Left ventricle myocardium inferior (tissue), 1 donor: Measurements from ENCODE around the gene DHRS7B. TPM values are rescaled to one million over a fixed set of nuclear protein-coding genes. Genes with fewer than 3 reads are reported as not detected.

Source experiments
- DNase-seq: peaks from one replicate; pipeline ENCODE4 v3.0.0-alpha.2; 2020
- H3K27ac ChIP-seq: fragments of 200-600 bp; replicated peaks from 2 replicates; pipeline ENCODE4 v1.8.0; 2021
- H3K27me3 ChIP-seq: fragments of 200-600 bp; 2 replicates; pipeline ENCODE4 v1.8.0; 2021; ENCODE audit warnings: low read depth
- H3K36me3 ChIP-seq: fragments of 200-600 bp; 2 replicates; pipeline ENCODE4 v1.8.0; 2021
- H3K4me1 ChIP-seq: fragments of 200-600 bp; 2 replicates; pipeline ENCODE4 v1.8.0; 2021
- H3K4me3 ChIP-seq: fragments of 200-600 bp; 2 replicates; pipeline ENCODE4 v1.8.0; 2021; ENCODE audit warnings: mild to moderate bottlenecking, moderate library complexity
- H3K9me3 ChIP-seq: fragments of 200-600 bp; replicated peaks from 2 replicates; pipeline ENCODE4 v1.8.0; 2021
- CTCF ChIP-seq: fragments of 200-600 bp; IDR thresholded peaks from 2 replicates; pipeline ENCODE4 v1.8.0; 2021; ENCODE audit warnings: antibody characterized with exemption, mild to moderate bottlenecking, borderline replicate concordance
- intact Hi-C: fragments of 100-400 bp; cut with micrococcal nuclease; formaldehyde crosslinking; loops from one replicate; pipeline ENCODE4 v1.11.0; 2022
- total RNA-seq: library from RNA; stranded (reverse); fragmentation: NEBNext Ultra II Directional; extraction: Animal tissue kit (Norgen Biotek cat#: 25700); gene quantifications from one replicate; pipeline ENCODE4 v1.2.1, GENCODE V29; 2021
- donor health status: DM: no; HTN: yes; CAD: no; lungs with severe emphysema.

Gene DHRS7B
- total RNA-seq, 1 donor from 2014 or later, result 33.4 TPM

- peaks cover 95% of the 10 kb centered on the region for H3K4me1 ChIP-seq
- intact Hi-C loops, result no loop called here
- peaks cover 21% of the 10 kb centered on the region for H3K36me3 ChIP-seq
- H3K9me3 ChIP-seq, result no peaks in the 10 kb centered on the region
- no peaks in the 10 kb centered on the region for H3K27me3 ChIP-seq
- no peak overlapping the region for H3K4me3 ChIP-seq
- no peak for TF ChIP-seq CTCF
- no peak overlapping the region for H3K27ac ChIP-seq
- DNase-seq, result no peak
These were observed 78.2 kb downstream of the DHRS7B start for GRCh38 chr17:21204935-21205334.

- intact Hi-C loops, result no loop called here
- no peaks in the 10 kb centered on the region for H3K27me3 ChIP-seq
- H3K4me1 ChIP-seq, result peaks cover 95% of the 10 kb centered on the region
- DNase-seq, result no peak
- H3K4me3 ChIP-seq, result no peak overlapping the region
- H3K36me3 ChIP-seq, result peaks cover 26% of the 10 kb centered on the region
- H3K27ac ChIP-seq, result peak overlapping the region; percentile 74
- H3K9me3 ChIP-seq, result no peaks in the 10 kb centered on the region
- TF ChIP-seq CTCF, result no peak
These were observed 81.6 kb downstream of the DHRS7B start for GRCh38 chr17:21208352-21208751.

GRCh38 chr17:21209511-21210175 lies 82.9 kb downstream of the DHRS7B start:
- H3K4me1 ChIP-seq, result peaks cover 94% of the 10 kb centered on the region

GRCh38 chr17:21210411-21211076 lies 83.8 kb downstream of the DHRS7B start:
- H3K9me3 ChIP-seq, result no peaks in the 10 kb centered on the region
- peak overlapping the region; percentile 74 for H3K27ac ChIP-seq
- intact Hi-C loops, result no loop called here
- no peak for DNase-seq
- H3K27me3 ChIP-seq, result no peaks in the 10 kb centered on the region
- H3K36me3 ChIP-seq, result peaks cover 26% of the 10 kb centered on the region
- H3K4me3 ChIP-seq, result no peak overlapping the region
- H3K4me1 ChIP-seq, result peaks cover 94% of the 10 kb centered on the region
- no peak for TF ChIP-seq CTCF

More at GRCh38 chr17:21209511-21210175, 82.9 kb downstream of the DHRS7B start:
- H3K27me3 ChIP-seq, result no peaks in the 10 kb centered on the region
- H3K36me3 ChIP-seq, result peaks cover 26% of the 10 kb centered on the region
- no peak for TF ChIP-seq CTCF
- peak overlapping the region; percentile 2 for H3K4me3 ChIP-seq
- peak; percentile 69 for DNase-seq
- H3K27ac ChIP-seq, result peak overlapping the region; percentile 74
- intact Hi-C loops, result no loop called here
- H3K9me3 ChIP-seq, result no peaks in the 10 kb centered on the region

- intact Hi-C loops, result no loop called here
- DNase-seq, result no peak
- Histone ChIP-seq H3K27ac (no peak overlapping the region), H3K36me3 (peaks cover 26% of the 10 kb centered on the region), H3K27me3 (no peaks in the 10 kb centered on the region), H3K4me1 (peaks cover 86% of the 10 kb centered on the region), H3K4me3 (peak overlapping the region; percentile 99), H3K9me3 (no peaks in the 10 kb centered on the region)
- no peak for TF ChIP-seq CTCF
These were observed 85.2 kb downstream of the DHRS7B start for GRCh38 chr17:21211825-21212479.
